Kidney epithelial cell (primary cell): ENCODE measurements around the gene UBE2Q1. TPM values are rescaled to one million over a fixed set of nuclear protein-coding genes. Genes with fewer than 3 reads are reported as not detected.

Source experiments
- DNase-seq: peaks from one replicate; pipeline ENCODE4 v3.0.0-alpha.2; 2010; ENCODE audit warnings: low read depth
- H3K27me3 ChIP-seq: 2 replicates; pipeline ENCODE4 v1.6.0; 2011; ENCODE audit warnings: low read length; ENCODE audit not compliant: control insufficient read depth, insufficient read depth
- H3K36me3 ChIP-seq: 2 replicates; pipeline ENCODE4 v1.5.1; 2011; ENCODE audit warnings: low read length; ENCODE audit not compliant: control insufficient read depth, insufficient read depth
- H3K4me3 ChIP-seq: 2 replicates; pipeline ENCODE4 v1.5.1; 2011; ENCODE audit warnings: low read depth, mild to moderate bottlenecking, control low read depth, low read length
- total RNA-seq: library from RNA; depleted of rRNA; stranded (reverse); fragments of >200 nt; gene quantifications from 2 replicates; pipeline ENCODE4 v1.2.3, GENCODE V29; 2015
- TF ChIP-seq, protein P1 (sequence below): IDR thresholded peaks from 2 replicates; pipeline ENCODE4 v1.5.1; 2011; ENCODE audit warnings: mild to moderate bottlenecking, moderate library complexity, low read length, control low read depth, inconsistent platforms; ENCODE audit not compliant: insufficient read depth, poor library complexity, severe bottlenecking

UBE2Q1 gene
- total RNA-seq, 1 donor from 2014 or later, result 42.7 TPM

DNA sequence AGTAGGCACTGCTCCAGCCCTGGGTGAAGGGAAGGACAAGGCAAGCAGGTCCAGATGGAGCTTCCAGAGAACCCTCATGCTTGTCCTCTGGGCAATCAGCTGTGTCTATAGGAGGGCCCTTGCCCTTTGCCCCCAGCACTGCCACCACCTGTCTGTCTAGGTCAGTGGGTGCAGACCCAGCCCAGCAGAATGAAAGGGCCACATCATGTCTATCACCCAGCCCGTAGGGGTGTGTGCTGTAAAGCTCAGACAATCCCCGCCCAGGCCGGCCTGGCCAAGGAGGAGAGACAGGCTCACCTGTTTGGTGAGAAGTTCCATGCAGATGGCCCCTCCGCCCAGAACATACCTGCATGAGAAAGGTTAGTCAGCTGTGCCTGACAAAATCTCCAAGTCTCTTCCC, 7.0 kb downstream of the UBE2Q1 start:
- TF ChIP-seq, protein P1, sequence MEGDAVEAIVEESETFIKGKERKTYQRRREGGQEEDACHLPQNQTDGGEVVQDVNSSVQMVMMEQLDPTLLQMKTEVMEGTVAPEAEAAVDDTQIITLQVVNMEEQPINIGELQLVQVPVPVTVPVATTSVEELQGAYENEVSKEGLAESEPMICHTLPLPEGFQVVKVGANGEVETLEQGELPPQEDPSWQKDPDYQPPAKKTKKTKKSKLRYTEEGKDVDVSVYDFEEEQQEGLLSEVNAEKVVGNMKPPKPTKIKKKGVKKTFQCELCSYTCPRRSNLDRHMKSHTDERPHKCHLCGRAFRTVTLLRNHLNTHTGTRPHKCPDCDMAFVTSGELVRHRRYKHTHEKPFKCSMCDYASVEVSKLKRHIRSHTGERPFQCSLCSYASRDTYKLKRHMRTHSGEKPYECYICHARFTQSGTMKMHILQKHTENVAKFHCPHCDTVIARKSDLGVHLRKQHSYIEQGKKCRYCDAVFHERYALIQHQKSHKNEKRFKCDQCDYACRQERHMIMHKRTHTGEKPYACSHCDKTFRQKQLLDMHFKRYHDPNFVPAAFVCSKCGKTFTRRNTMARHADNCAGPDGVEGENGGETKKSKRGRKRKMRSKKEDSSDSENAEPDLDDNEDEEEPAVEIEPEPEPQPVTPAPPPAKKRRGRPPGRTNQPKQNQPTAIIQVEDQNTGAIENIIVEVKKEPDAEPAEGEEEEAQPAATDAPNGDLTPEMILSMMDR, result no peak
- Histone ChIP-seq H3K36me3 (peaks cover 5% of the 10 kb centered on the region), H3K4me3 (no peak overlapping the region), H3K27me3 (no peaks in the 10 kb centered on the region)
- DNase-seq, result no peak

DNA sequence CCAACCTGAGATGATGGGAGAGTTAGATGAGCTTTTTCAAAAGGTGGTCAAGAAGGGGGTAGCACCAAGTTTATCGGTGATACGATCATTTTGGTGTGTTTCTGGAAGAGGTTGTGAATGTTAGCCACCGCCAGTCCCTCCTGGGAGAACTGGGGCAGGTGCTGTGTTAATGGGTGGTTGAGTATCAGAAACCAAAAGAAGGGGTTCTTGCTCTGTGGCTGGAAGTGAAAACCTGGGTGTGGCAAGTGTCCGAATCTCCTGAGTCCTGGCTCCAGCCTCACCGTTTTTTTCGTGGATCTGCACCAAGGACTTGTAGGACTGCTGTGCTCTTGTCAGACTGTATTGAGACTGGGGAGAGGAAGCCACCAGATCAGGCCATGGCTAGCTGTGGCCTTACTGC, 7.8 kb downstream of the UBE2Q1 start:
- Histone ChIP-seq H3K4me3 (no peak overlapping the region), H3K36me3 (peaks cover 5% of the 10 kb centered on the region), H3K27me3 (no peaks in the 10 kb centered on the region)
- TF ChIP-seq, protein P1, result no peak
- no peak for DNase-seq

DNA sequence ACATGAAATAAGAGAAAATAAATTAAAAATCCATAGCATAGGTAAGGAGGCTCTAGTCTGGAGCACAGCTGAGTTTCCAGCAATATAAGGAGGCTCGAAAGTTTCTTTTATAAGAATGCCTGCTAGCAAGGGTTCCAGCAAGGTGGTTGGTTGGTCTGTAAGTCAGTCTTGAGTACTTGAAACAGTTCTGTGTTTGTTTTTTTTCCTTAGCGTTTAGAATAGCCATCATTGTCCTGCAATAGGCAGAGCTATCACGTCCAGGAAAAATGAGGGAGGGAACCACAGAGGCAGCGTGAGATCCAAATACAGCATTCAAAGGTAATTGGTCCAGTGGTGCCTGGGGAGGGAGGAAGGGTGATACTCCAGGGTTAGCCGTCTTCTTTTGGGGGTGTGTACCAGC, 8.4 kb downstream of the UBE2Q1 start:
- TF ChIP-seq, protein P1, result no peak
- no peak for DNase-seq
- Histone ChIP-seq H3K36me3 (peaks cover 5% of the 10 kb centered on the region), H3K27me3 (no peaks in the 10 kb centered on the region), H3K4me3 (no peak overlapping the region)

DNA sequence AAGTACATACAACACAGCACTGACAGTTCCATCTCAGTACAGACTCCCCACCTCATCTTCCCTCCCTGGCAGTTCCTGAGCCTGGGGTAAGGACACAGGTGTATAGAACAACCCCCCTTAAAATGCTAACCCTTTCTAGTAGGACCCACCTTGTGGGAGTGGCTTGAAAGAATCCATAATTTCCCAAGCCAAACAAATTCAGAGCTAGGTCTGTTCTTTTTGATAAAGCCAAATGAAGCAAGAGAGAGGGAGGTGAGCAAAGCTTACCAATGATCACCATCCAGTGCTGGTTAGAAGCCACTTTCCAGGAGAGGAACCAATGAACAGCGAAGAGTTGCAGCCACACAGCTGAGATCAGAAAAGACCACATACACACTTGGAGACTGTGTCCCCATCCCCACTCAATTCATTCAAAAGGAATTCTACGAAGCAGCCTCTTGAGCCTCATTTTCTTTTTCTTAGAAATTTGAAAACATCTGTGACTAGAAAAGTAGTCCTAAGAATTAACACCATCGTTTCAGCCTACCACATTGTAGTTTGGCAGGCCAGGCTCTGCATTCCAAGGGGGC, 9.2 kb downstream of the UBE2Q1 start:
- Histone ChIP-seq H3K27me3 (no peaks in the 10 kb centered on the region), H3K4me3 (no peak overlapping the region), H3K36me3 (peaks cover 5% of the 10 kb centered on the region)
- no peak for DNase-seq
- TF ChIP-seq, protein P1, result no peak

DNA sequence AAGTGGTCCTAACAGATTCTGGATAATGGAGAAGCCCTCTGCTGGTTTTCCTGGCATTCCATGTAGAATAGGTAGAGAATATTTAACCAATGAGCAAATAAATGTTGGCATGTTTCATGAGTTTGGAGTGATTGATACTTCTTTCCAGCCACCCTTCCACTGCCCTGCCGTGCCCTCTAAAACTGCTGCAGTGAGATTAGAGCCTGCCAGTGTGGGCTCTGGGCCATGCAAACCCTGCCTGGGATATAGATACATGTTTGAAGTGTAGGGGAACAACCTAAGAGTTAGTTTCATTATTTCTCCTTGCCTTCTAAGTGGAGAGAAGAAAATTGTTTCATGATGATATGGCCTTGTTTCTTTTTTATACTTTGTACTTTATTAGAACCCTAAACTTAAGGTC, 10.4 kb downstream of the UBE2Q1 start:
- TF ChIP-seq, protein P1, result no peak
- H3K4me3 ChIP-seq, result no peak overlapping the region
- H3K36me3 ChIP-seq, result peaks cover 3% of the 10 kb centered on the region
- DNase-seq, result no peak
- peaks cover 7% of the 10 kb centered on the region for H3K27me3 ChIP-seq

DNA sequence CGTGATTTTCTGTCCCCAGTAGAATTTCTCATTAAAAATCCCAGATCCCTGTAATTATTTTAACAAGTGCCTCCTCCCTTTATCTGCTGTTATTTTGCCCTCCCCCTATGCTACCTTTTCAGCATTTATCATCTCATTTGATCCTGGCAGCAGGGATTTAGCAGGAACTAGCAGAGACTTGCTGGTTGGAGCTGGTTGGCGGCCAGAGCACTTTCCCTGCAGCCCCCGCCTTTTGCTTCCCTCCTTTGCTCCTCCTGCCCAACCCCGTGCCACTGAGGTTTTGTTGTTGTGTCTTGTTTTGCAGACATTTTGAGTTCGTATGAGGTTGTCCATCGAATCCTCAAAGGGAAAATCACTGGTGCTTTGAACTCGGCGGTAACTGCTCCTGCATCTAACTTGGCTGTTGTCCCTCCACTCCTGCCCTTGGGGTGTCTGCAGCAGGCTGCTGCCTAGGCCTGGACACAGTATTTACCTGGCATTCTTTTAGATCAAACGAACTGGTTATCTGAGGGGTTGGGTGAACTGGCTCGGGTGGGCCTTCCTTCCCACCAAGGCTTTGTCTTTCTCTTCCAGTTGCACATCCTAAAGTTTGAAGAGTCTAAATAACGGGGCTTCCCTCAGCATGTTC, 11.2 kb downstream of the UBE2Q1 start:
- peaks cover 3% of the 10 kb centered on the region for H3K36me3 ChIP-seq
- H3K4me3 ChIP-seq, result no peak overlapping the region
- TF ChIP-seq, protein P1, result no peak
- DNase-seq, result no peak
- peaks cover 9% of the 10 kb centered on the region for H3K27me3 ChIP-seq
